GM04503 (cell line): Measurements from ENCODE around the gene SMC6.

ENCODE experiments used
- DNase-seq: peaks from one replicate; pipeline ENCODE4 v3.0.0-alpha.2; 2012; ENCODE audit warnings: low read depth

SMC6 gene, protein sequence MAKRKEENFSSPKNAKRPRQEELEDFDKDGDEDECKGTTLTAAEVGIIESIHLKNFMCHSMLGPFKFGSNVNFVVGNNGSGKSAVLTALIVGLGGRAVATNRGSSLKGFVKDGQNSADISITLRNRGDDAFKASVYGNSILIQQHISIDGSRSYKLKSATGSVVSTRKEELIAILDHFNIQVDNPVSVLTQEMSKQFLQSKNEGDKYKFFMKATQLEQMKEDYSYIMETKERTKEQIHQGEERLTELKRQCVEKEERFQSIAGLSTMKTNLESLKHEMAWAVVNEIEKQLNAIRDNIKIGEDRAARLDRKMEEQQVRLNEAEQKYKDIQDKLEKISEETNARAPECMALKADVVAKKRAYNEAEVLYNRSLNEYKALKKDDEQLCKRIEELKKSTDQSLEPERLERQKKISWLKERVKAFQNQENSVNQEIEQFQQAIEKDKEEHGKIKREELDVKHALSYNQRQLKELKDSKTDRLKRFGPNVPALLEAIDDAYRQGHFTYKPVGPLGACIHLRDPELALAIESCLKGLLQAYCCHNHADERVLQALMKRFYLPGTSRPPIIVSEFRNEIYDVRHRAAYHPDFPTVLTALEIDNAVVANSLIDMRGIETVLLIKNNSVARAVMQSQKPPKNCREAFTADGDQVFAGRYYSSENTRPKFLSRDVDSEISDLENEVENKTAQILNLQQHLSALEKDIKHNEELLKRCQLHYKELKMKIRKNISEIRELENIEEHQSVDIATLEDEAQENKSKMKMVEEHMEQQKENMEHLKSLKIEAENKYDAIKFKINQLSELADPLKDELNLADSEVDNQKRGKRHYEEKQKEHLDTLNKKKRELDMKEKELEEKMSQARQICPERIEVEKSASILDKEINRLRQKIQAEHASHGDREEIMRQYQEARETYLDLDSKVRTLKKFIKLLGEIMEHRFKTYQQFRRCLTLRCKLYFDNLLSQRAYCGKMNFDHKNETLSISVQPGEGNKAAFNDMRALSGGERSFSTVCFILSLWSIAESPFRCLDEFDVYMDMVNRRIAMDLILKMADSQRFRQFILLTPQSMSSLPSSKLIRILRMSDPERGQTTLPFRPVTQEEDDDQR

DNA sequence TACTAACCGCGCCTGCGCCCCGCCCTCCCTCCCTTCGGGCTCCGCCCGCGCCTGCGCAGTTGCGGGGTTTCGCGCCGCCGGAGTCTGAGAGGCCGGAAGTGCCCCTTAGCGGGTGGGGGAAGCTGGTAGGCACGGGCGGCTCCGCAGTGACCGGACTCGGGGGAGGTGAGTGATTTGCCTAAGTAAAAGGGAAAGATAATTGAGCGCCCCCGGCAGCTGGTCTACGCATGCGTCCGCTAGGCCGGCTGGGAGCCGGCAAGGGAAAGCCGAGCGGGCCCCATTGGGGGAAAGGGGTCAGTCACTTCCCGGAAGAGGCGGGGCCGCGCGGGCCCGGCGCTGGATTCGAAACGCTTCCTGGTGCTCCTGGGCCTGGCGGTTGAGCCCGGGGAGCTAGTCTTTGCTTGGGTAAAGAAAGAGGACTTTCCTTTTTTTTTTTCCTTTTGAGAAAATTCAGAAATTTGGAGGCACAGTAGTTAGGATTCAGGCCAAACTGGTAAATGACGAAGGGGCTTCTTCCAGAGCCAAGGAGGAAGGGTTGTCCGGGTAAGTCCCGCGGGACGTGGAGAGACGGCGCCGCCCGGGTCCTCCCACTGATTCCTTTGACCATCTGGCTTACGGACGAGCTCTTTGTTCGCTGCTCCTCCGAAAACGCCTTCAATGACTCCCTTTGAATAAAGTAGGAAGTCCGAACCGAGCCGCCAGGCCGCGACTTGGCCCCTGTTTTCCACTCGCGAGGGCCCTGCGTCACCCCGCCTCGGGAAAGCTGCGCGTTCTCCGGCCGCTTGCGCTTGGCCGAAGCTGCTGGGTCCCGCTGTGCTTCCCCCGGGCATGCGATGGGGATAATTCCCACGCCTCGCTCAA lies at the start of gene SMC6, which contains the start of gene GEN1:
Gene SMC6, minus strand, starts transcription at position 8 of the 861 bp plus-strand sequence. CDS start 7,864 bp downstream, outside the sequence.
Gene GEN1, plus strand, starts transcription at position 336 of the 861 bp plus-strand sequence. CDS start 5,806 bp downstream, outside the sequence.
- DNase-seq, result peak; percentile 55

- DNase-seq, result no peak
Observed at GRCh38 chr2:17800693-17801458, 47.3 kb upstream of the SMC6 start.

DNA sequence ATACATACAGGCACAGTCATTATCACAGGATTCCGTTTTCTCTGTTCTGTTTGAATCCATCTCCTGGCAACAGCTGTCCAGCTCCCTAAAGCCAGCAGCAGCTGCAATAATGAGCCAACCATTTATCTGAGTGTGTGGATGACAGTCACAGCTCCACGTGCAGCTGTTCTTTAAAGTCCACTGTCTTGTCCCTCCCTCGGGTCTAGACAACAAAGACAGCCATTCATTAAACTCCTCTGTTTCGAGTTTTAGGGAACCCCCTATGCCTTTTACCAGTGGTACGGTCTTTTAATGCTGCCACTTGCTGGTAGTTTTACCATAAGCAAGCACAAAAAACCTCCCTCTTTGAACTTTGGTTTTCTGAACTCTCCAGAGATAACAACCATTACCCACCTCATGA lies 46.6 kb upstream of the SMC6 start:
- DNase-seq, result no peak

- no peak for DNase-seq
Observed at GRCh38 chr2:17799301-17800120, 45.9 kb upstream of the SMC6 start.

DNA sequence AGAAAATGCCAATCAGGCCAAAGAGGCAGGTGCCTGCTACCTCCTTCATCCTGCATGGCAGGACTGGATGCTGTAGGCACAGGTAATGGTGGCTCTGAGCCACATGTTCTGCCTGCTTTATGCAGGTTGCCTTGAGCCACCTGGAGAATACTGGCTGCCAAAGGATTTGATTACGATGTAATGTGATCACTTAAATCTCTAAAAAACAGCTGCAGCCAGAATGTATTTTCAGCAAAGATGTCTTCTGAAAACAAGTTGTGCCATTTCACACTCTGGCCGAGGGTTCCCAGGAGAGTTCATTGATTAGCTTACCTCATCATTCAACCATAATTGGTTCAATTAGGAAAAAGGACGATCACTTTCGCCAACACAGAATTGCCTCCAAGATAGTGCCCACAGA lies 44.7 kb upstream of the SMC6 start:
- no peak for DNase-seq

DNA sequence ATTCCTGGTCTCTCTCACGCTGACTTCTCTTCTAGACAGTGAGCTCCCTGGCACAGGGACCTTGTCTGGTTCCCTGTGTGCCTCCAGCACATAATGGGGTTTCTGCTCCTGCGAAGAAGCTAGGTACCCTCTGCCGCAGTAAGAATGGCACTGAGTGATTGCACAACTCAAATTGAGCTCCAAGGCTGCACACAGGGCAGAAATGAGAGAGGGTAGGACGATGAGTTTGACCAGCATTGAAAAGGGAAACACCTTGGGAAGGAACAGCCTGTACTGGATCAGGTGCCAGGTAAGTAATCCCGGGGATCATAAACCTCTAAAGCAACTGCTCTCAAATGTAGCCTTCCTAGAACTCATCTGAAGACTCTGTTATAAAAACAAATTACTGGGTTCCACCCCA lies 41.7 kb upstream of the SMC6 start:
- no peak for DNase-seq

DNA sequence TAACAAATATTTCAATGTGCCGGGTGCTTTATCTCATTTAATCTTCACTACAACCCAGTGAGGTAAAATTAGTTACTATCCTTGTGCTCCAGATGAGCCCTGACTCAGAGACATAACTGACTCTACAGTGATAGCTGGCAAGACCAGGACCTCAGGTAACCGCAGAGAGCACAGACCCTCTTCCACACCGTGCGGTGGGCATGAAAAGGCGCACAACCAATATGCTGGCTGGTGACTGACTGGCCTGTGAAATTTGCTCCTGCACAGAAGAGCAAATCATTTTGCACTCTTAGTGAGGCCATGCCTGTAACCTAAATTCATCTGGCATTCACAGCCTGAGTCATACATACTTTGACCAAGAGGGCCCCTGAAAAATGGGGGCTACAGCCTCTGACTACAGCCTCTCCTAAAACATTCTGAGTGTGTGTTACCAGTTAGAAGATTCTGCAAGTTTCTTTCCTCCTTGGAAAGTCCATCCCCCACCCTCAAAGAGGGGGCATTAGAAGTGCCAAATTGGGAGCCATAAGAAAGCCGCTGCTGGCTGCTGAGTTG lies 40.3 kb upstream of the SMC6 start:
- no peak for DNase-seq

DNA sequence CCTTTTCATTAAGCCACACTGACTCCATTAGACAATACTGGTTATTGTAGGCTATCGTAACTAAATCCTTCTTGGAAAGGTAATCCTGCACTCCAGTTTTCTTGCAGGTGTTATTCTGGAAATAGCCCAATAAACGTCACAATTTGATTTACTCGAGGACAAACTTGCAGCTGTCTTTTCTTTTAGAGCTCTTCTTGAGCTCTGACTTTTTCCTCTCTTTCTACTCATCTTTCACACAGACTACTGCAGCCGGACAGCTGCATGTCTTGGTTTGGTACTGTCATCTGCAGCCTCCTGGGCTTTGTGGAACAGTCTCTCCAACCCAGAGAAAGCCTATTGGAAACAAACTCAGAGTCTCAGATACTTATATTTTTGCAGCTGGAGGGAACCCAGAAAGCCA lies 39.7 kb upstream of the SMC6 start:
- DNase-seq, result no peak

GRCh38 chr2:17792515-17792914 lies 38.9 kb upstream of the SMC6 start:
- no peak for DNase-seq

GRCh38 chr2:17791817-17792130 lies 38.2 kb upstream of the SMC6 start:
- no peak for DNase-seq

GRCh38 chr2:17791121-17791816 lies 37.7 kb upstream of the SMC6 start:
- DNase-seq, result peak; percentile 28

DNA sequence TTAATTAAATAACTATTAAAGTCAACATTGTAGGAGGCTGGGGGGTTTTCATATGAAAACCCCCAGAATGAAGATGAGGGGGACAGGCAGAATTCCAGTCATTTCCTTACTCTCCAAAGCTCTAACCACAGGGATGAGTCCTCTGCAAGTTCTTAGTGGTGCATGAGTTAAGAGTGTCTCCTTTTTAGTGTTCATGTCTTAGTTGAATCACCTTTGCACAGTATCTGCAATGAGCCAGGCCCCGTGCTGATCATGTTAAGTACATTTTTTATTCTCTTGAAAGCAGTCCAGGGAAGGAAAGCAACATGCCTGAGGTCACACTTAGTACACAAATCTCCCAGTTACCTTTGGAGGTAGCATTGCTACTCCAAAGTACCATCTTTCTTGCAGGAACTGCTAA lies 36.9 kb upstream of the SMC6 start:
- no peak for DNase-seq

DNA sequence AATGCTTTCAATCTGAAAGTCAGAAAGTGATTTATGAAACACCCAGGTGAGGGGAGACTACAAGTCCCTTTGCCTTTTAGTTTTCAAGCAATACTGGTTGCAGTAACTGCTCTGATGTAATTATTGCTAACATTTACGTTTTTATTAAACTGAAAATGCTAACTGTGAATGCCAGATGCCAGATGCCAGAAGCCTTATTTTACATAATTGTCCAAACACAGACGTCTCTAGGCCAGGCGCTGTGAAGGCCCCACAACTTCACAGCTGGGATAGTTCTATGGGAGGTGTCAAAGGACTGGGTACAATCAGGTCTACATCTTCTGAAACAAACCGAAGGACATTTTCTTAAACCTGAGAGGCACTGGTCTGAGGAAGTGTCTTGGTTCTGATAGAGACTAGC lies 35.2 kb upstream of the SMC6 start:
- no peak for DNase-seq

GRCh38 chr2:17786727-17787126 lies 33.1 kb upstream of the SMC6 start:
- no peak for DNase-seq

DNA sequence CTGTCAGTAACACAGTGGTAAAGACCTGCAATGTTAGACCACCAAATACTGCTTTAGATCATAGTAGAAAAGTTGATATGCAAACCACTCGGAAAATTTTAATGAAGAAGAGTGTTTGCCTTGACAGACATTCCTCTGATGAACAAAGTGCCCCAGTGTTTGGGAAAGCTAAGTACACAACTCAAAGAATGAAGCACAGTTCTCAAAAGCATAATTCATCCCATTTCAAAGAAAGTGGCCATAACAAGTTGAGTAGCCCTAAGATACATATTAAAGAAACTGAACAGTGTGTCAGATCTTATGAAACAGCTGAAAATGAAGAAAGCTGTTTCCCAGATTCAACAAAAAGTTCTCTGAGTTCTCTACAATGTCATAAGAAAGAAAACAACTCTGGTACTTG lies 27.9 kb upstream of the SMC6 start:
- DNase-seq, result no peak

- DNase-seq, result no peak
Observed at GRCh38 chr2:17780546-17780945, 26.9 kb upstream of the SMC6 start.

DNA sequence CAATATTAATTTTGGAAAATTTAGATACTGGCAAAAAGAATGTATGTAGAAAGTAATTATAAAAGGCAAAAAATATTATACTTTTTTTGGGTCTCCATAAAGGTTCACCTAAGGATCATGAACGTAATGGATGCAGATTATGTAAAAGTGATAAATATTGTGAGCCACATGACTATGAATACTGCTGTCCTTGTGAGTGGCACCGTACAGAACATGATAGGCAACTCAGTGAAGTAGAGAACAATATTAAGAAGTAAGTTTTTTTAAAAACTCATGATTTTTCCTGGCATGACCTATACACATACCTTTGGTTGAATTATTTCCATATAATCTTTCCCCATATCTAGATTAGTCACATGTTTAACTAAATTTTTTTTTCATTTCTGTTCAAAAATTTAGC lies 18.9 kb upstream of the SMC6 start:
- no peak for DNase-seq

DNA sequence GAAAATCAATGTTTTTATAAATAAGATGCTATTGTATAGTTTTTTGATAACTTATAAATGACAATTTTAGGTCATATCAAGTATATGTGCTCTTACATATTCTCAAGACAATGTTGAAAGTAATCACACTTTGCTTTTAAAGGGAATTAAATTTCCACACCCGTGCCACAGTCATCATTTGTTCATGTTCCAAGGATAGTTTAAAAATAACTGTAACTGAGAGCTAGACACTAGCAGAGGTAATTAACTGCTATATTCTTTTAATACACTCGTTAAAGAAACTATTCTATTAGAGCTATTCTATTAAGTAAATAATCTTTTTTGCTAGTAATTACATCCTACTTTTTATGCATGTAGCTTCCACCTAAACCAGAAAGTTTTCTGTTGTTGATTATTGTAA lies 18.3 kb upstream of the SMC6 start:
- DNase-seq, result no peak

DNA sequence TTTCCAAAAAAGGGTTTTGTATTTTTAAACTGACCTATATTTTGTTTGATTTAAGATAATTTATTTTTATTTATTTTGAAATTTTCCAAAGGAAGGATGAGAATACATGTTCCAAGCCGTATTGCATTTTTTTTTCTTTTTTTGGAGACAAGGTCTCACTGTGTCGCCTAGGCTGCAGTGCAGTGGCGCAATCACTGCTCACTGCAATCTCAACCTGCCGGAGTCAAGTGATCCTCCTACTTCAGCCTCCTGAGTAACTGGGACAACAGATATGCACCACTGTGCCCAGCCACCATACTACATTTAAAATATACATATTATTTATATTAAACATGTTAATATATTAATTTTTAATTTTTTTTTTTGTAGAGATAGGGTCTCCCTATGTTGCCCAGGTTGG lies 15.3 kb upstream of the SMC6 start:
- no peak for DNase-seq
